Stimulated activated CD4-positive, alpha-beta T cell treated with anti-CD3 and anti-CD28 coated beads, Interleukin-15, amount 100 ng/mL, for 1 hour (primary cell): ENCODE data around the gene STC2.

Experiments
- DNase-seq, 2 donors: peaks; one replicate each; pipeline ENCODE4 v3.0.0-alpha.2; 2020; ENCODE audit warnings: low read depth in 1 of 2, low spot score in 1 of 2

The STC2 gene

DNA sequence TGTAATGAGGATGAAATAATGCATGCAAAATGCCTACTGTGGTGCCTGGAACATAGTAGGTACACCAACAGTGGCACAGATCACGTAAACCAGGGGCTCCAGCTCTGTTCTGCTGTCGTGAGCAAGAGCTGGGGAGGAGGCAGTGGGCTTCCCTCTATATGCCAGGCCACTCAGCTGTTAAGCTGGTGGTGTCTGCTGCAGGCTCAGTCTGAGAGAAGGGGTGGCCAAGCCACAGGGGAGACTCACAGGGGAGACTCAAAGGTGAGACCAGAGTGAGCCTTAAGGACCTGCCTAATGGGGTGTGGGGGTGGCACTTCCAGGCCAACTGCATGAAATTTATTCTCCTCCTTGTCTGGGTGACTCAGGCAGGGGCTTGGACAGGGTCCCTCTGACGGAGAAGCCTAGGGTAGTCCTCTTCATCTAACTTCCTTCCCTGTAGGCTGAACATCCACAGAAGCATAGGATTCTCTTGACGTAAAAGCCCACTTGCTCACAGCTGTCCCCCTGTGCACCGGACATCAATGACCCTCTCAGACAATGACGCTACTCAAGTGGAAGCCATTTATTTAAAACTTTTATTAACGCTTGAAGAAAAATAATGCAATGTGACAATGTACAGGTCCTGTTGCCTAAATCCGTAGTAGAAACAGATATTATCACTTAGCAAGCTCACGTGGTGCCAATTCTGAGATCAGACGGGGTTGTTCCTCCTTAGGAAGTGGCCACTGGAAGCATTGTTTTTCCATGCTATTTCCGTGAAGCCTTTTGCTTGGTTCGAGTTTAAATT is 13.9 kb downstream of the STC2 start:
- no peak for DNase-seq

- DNase-seq: no peak
Observed at GRCh38 chr5:173313351-173313801, 14.8 kb downstream of the STC2 start.

DNA sequence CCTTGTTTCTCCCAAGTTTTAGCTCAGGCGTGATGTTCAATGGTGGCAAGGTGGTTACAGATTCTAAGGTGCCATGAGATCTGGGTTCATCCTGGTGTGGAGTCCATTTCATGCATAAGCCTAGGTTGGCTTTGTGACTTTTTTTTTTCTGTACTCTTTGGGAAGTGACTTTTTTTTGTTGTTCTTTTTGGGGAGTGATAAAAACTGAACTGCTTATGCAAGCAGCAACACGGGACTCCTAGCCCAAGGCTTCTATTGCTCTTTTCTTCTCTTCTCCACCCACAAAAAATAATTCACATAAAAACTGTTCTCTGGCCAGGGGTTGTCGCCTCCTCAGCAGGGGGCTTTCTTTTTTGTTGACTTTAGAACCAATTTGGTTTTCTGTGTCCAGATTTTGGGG is 15.4 kb downstream of the STC2 start:
- no peak for DNase-seq

GRCh38 chr5:173311818-173312585 is 16.2 kb downstream of the STC2 start:
- DNase-seq: no peak

GRCh38 chr5:173310861-173311785 is 17.1 kb downstream of the STC2 start:
- DNase-seq: no peak

DNA sequence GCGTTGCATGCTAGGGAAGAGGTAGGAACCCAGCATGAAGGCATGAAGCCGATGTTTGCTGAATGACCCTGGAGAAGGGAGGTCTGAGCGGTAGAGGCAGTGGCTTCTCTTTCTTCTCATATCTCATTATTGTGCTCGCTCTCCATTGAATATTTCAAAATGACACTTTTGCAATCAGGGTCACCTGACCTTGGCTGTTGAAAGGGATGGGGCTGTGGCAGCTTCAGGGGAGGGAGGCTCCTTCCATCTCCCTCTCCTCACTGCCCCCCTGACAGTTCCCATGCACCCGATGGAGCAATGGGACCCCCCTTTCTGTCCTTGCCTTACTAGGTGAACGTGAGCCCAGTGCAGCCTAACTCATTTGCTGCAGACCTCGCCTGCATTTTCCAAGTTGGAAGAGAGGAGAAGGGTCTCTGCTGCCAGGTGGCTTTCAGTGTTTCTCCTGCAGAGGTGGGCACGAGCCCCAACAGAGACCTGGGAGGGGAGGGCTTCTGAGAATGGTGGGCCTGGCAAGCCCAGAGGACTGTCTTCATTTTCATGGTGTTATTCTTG is 17.9 kb downstream of the STC2 start:
- no peak for DNase-seq

- no peak for DNase-seq
Observed at GRCh38 chr5:173309731-173310130, 18.5 kb downstream of the STC2 start.

DNA sequence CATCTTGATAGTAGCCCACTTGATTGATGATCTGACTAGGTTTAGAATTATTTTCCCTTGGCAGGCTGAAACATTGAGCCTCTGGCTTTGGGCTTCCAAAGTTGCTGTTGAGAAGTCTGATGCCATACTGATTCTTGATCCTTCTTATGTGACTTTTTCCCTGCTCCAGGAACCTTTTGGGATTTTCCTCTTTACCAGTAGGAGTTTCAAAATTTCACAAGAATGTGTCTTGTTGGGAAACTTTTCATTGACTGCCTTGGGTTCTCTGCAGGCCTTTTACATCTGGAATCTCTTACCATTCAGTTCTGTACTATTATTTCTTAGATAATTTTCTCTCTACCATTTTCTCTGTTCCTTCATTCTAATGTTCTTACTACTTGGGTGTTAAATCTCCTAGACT is 20.0 kb downstream of the STC2 start:
- DNase-seq: no peak

DNA sequence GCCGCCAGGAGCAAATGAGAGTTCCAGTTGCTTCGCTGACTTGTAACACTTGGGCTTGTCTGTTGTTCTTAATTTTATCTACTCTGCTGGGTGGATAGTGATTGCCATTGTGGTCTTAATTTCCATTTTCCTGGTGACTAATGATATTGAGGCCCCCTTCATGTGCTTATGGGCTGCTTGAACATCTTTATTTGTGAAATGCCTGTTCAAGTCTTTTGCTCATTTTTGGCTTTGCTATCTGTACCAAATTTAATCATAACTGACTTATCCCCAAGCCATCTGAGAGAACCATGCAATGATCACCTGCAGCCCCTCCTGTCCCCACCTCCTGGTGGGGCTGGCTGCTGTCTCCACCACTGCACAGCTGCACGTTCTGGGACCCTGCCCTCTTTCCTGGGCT is 20.5 kb downstream of the STC2 start:
- DNase-seq: no peak

DNA sequence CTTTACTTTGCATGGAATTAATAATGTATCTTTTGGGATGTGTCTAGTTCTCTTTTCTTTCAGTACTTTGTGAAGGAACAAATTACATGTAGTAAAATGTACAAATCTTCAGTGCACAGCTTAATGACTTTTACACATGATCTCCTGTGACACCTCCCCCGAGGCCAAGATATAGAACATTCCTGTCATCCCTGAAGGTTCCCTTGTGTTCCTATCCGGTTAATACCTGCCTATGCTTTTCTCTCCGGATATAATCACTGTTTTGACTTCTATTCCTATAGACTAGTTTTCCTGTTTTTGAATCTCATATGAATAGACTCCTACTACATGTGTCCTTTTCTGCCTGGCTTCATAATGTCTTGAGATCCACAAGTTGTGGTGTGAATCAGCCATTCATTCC is 21.5 kb downstream of the STC2 start:
- DNase-seq: no peak

GRCh38 chr5:173304591-173304988 is 23.6 kb downstream of the STC2 start:
- no peak for DNase-seq

DNA sequence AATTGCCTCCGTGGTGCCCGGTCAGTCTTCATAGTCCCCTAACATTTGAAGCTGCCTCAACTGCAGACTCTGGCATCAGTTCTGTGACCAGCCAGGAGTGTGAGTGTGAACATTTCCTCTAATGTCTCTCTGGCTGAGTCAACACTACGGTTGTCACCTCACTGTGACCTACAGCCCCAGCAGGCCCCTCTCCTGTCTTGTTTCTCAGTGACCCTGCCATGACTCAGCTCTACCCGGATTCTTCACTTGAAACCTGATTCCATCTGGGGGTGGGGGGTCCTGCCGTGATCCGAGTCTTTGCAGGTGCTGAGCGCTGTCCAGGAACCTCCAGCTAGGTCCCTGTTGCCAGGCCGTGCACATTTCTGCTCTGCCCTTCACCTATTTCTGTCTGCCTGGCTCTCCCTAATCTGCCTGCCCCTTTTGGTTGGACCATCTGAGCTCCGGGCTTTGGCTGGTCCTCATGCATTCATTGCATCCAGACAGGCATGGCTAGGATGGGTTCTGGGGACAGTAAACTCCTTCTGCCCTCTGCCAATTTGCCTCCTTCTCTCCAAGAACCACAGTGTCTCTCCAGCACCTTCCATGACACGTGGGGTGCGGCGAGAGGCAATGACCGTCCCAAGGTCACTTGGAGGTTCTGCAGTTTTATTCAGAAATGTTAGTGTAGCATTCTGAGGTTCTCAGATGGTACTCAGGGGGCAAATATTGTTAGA is 24.2 kb downstream of the STC2 start:
- no peak for DNase-seq

DNA sequence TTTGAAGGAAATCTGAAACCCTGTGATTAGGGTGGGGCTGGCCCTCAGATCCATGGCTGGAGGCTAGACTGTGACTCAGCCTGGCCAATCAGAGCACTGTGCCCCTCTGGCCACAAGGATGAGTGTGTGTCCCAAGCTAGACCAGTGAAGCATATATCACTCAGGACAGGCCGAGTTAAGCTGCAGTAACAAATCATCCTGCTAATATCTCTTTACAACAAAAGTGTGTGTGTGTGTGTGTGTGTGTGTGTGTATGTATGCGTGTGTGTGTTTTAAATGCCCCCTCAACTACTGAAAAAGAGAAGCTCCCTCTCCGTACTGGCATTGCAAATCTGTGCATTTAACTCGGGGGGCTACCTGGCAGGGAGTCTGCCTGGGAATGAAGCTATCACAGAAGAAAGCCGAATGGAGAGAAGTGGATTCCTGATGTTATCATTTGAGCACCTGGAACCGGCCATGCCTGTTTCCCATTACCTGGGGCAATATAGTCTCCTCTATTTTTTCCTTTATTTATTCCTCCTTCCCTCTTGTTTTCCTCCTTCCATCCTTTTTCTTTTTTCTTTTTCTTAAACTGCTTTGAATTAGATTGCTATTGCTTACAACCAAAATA is 25.6 kb downstream of the STC2 start:
- no peak for DNase-seq

- DNase-seq: no peak
Observed at GRCh38 chr5:173301695-173302545, 26.3 kb downstream of the STC2 start.

DNA sequence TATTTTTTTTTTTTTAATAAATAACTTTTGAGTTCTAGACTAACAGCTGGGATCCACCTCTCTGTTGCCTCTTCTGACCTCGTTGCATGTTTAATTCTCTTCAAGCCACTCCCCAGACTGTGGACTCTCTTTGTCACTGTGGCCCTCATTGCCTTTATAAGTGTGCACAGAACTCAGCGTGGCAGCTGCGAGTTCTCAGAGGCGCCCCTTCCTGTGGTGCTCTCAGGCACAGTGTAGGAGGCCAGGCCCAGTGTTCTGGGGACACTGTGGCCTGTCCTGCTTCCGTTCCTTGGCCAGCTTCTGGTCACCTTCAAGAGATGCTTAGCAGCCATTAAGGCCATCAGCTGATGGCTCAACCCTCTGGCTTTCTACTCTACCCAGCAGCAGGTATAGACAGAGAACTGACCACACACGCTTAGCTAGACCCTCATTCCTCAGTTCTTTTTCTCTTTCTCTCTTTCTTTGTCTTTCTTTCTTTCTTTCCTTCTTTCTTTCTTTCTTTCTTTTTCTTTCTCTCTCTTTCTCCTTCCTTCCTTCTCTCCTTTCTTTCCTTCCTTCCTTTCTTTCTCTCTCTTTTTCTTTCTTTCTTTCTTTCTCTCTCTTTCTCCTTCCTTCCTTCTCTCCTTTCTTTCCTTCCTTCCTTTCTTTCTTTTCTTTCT is 27.7 kb downstream of the STC2 start:
- no peak for DNase-seq

DNA sequence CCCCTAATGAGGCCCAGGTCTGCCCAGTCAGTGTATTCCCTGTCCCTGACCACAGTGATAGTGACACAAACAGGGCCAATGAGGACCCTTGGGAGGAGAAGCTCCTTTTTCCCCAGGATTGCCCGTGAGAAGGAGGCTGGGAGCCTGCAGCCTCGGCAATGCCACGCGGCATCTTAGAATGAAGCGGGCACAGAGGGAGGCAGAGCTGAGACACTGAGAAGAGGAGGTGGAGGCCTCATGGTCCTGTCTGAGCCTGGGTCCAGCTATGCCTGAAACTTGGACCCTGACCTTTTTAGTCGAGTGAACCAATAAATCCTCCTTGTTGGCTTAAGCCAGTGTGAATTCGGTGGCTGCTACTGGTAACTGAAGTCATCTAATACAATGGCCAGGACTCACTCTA is 28.4 kb downstream of the STC2 start:
- no peak for DNase-seq

DNA sequence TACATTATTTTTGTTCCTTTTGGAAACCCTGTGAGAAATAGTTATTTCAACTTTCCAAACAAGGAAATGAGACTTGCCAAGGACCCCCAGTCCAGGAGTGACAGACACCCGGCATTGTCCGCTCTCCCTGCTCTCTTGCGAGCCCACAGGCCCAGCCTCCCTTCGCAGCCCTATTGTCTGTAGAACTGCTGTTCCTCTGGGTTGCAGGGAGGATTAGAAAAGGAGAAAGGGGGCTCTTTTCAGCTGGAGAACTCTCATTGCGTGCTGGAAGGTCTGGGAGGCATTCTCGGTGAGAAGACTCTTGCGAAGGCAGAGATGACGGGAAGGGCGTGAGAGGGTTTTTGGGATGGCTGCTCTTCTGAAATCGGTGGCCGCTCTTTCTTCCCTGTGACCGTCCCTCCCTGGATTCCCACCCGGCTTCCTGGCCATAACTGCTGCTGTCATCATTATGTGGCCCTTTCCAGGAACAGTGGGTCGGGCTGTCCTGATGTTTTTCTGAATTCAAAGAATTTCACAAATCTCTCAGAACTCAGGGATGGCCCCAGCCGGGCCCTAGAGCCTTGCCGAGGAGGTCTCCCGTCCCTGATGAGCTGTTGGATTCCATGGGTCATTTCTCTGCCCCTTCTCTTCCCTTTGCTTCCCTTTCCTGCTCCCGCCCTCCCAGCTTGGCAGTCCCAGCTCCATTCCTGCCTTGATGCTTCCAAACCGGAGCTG is 29.8 kb downstream of the STC2 start:
- DNase-seq: no peak

GRCh38 chr5:173297813-173298212 is 30.4 kb downstream of the STC2 start:
- DNase-seq: no peak
